ENCODE measurements around the gene MAGEA2B. TPM values are rescaled to one million over a fixed set of nuclear protein-coding genes. Genes with fewer than 3 reads are reported as not detected.
"Not testable (repeated sequence)": the region's sequence is repeated elsewhere in the genome, so short reads cannot be mapped to it uniquely, and the experiment has no call there.

MAGEA2B gene
- total and polyA plus RNA-seq, 7 experiments from 2014 or later: not detected

DNA sequence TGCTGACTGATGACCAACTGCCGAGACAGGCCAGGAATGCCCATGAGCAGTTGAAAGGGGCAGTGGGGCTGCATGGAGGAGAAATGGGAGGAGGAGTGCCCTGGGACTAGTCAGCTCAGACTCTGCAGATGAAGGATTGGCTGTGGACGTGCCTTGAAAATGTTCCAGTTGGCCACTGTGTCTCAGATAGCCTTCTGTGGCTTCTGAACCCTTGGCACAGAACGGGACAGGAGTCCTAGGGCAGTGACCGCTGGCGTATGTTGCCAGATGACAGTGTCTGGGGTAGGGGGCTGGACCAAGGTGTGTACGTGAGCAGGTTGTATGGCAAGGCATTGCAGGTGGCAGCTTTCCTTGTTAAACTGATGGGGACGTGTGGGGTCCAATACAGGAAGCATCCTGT, 7.9 kb upstream of the MAGEA2B start:
- H3K27ac Mint-ChIP-seq; DNase-seq; H3K9me3 ChIP-seq (ENCODE audit: control insufficient read depth in 2 of 3, low read length in 3 of 3); H3K27ac ChIP-seq (ENCODE audit: low read depth, low read length); H3K4me1 ChIP-seq (ENCODE audit: control insufficient read depth in 2 of 2, insufficient read depth in 2 of 2, low read length in 2 of 2); H3K27me3 ChIP-seq (ENCODE audit: control insufficient read depth in 2 of 2, insufficient read depth in 2 of 2, low read length in 2 of 2); H3K36me3 ChIP-seq (ENCODE audit: control insufficient read depth in 2 of 3, insufficient read depth in 3 of 3, low read length in 3 of 3); intact Hi-C loops (cut with micrococcal nuclease); H3K4me3 Mint-ChIP-seq; H3K27me3 Mint-ChIP-seq; H3K36me3 Mint-ChIP-seq; H3K9me3 Mint-ChIP-seq; CTCF ChIA-PET; POLR2A ChIA-PET; H3K4me1 Mint-ChIP-seq; ATAC-seq; H3K4me3 ChIP-seq (ENCODE audit: low read length): not testable (repeated sequence)

DNA sequence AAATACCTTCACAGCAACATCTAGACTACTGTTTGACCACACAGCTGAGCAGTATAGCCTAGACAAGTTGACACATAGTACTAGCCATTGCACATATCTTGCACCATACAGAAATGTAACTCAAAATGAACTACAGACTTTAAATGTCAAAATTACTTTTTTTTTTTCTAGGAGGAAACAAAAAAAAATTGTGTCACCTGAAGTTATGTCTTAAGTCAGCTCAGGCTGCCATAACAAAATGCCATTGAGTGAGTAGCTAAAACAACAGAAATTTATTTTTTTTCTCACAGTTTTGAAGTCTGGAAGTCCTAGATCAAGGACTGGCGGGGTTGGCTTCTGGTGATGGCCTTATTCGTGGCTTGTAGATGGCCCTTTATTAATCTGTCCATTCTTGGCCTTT, 5.3 kb upstream of the MAGEA2B start, which contains the start of gene CSAG2:
CSAG2 (minus strand) TSS at position 101 of the 400 bp plus-strand sequence. CDS start 161 bp downstream, outside the sequence.
- POLR2A ChIA-PET; H3K4me3 Mint-ChIP-seq; H3K27me3 ChIP-seq (ENCODE audit: control insufficient read depth in 2 of 2, insufficient read depth in 2 of 2, low read length in 2 of 2); H3K4me3 ChIP-seq (ENCODE audit: low read length); H3K27ac Mint-ChIP-seq; H3K36me3 Mint-ChIP-seq; ATAC-seq; H3K36me3 ChIP-seq (ENCODE audit: control insufficient read depth in 2 of 3, insufficient read depth in 3 of 3, low read length in 3 of 3); intact Hi-C loops (cut with micrococcal nuclease); CTCF ChIA-PET; DNase-seq; H3K9me3 ChIP-seq (ENCODE audit: control insufficient read depth in 2 of 3, low read length in 3 of 3); H3K27ac ChIP-seq (ENCODE audit: low read depth, low read length); H3K4me1 Mint-ChIP-seq; H3K4me1 ChIP-seq (ENCODE audit: control insufficient read depth in 2 of 2, insufficient read depth in 2 of 2, low read length in 2 of 2); H3K27me3 Mint-ChIP-seq; H3K9me3 Mint-ChIP-seq: not testable (repeated sequence)

DNA sequence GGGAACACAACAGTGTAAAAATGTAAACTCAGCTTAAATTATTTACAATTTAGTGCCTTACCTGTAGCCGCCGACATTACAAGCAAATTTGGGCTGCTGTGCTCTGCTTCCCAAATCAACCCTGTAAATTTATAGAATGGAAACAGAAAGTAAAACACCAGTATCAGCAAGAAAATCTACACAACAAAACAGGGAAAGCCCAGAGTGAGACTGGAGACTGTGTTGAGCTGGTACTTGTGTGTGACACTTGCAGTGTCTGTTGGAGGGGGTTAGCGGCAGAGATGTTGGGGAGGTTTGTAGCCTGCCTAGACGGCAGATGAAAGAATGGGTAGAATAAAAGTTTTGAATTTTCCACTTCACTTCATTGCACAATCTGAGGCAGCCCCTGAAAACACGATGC, 1.2 kb upstream of the MAGEA2B start:
- H3K4me3 ChIP-seq (ENCODE audit: low read length); intact Hi-C loops (cut with micrococcal nuclease); H3K27me3 ChIP-seq (ENCODE audit: control insufficient read depth in 2 of 2, insufficient read depth in 2 of 2, low read length in 2 of 2); H3K9me3 Mint-ChIP-seq; H3K4me3 Mint-ChIP-seq; CTCF ChIA-PET; H3K36me3 Mint-ChIP-seq; H3K4me1 Mint-ChIP-seq; H3K36me3 ChIP-seq (ENCODE audit: control insufficient read depth in 2 of 3, insufficient read depth in 3 of 3, low read length in 3 of 3); H3K27me3 Mint-ChIP-seq; DNase-seq; ATAC-seq; H3K27ac Mint-ChIP-seq; H3K9me3 ChIP-seq (ENCODE audit: control insufficient read depth in 2 of 3, low read length in 3 of 3); H3K27ac ChIP-seq (ENCODE audit: low read depth, low read length); POLR2A ChIA-PET; H3K4me1 ChIP-seq (ENCODE audit: control insufficient read depth in 2 of 2, insufficient read depth in 2 of 2, low read length in 2 of 2): not testable (repeated sequence)

- no peaks in the 10 kb centered on the region for H3K9me3 ChIP-seq (ENCODE audit: control insufficient read depth in 2 of 3, low read length in 3 of 3)
- no peak overlapping the region for H3K27ac ChIP-seq (ENCODE audit: low read depth, low read length)
- no peak overlapping the region for H3K4me3 ChIP-seq (ENCODE audit: low read length)
- no peaks in the 10 kb centered on the region for H3K4me1 Mint-ChIP-seq
- H3K27ac Mint-ChIP-seq: no peak overlapping the region
- peaks cover 0 to 3% (median 0%) of the 10 kb centered on the region in 11 donors for H3K9me3 Mint-ChIP-seq
- H3K27me3 ChIP-seq (ENCODE audit: control insufficient read depth in 2 of 2, insufficient read depth in 2 of 2, low read length in 2 of 2): no peaks in the 10 kb centered on the region
- ChIA-PET CTCF (no interaction called here), POLR2A (no interaction called here)
- no peak for DNase-seq
- no peak overlapping the region for H3K4me3 Mint-ChIP-seq
- peaks cover 0 to 14% (median 3%) of the 10 kb centered on the region in 5 donors for H3K27me3 Mint-ChIP-seq
- intact Hi-C loops (cut with micrococcal nuclease): no loop called here
- H3K36me3 Mint-ChIP-seq: no peaks in the 10 kb centered on the region
- no peak for ATAC-seq
- H3K36me3 ChIP-seq (ENCODE audit: control insufficient read depth in 2 of 3, insufficient read depth in 3 of 3, low read length in 3 of 3): no peaks in the 10 kb centered on the region
- H3K4me1 ChIP-seq (ENCODE audit: control insufficient read depth in 2 of 2, insufficient read depth in 2 of 2, low read length in 2 of 2): no peaks in the 10 kb centered on the region
Measured at GRCh38 chrX:152725409-152725808, 11.0 kb downstream of the MAGEA2B start.

DNA sequence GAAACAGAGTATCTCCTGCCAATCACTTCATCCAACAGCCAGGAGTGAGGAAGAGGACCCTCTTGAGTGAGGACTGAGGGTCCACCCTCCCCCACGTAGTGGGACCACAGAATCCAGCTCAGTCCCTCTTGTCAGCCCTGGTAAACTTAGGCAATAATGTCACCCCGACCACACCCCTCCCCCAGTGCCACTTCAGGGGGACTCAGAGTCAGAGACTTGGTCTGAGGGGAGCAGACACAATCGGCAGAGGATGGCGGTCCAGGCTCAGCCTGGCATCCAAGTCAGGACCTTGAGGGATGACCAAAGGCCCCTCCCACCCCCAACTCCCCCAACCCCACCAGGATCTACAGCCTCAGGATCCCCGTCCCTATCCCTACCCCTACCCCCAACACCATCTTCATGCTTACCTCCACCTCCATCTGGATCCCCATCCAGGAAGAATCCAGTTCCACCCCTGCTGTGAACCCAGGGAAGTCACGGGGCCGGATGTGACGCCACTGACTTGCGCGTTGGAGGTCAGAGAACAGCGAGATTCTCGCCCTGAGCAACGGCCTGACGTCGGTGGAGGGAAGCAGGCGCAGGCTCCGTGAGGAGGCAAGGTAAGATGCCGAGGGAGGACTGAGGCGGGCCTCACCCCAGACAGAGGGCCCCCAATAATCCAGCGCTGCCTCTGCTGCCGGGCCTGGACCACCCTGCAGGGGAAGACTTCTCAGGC, 19.0 kb downstream of the MAGEA2B start, which contains the start of the genes CSAG1 and MAGEA12:
CSAG1 (minus strand) TSS at position 461 of the 715 bp plus-strand sequence. CDS start 1,261 bp downstream, outside the sequence.
MAGEA12 (plus strand) TSS at position 497 of the 715 bp plus-strand sequence. CDS start 2,405 bp downstream, outside the sequence.
- H3K9me3 Mint-ChIP-seq: no peaks in the 10 kb centered on the region
- Histone ChIP-seq H3K27me3 (ENCODE audit: control insufficient read depth in 2 of 2, insufficient read depth in 2 of 2, low read length in 2 of 2) (no peaks in the 10 kb centered on the region), H3K27ac (ENCODE audit: low read depth, low read length) (no peak within 1 kb of the TSS), H3K4me3 (ENCODE audit: low read length) (no peak within 1 kb of the TSS), H3K36me3 (ENCODE audit: control insufficient read depth in 2 of 3, insufficient read depth in 3 of 3, low read length in 3 of 3) (no peaks in the 10 kb centered on the region), H3K9me3 (ENCODE audit: control insufficient read depth in 2 of 3, low read length in 3 of 3) (no peaks in the 10 kb centered on the region), H3K4me1 (ENCODE audit: control insufficient read depth in 2 of 2, insufficient read depth in 2 of 2, low read length in 2 of 2) (no peaks in the 10 kb centered on the region)
- peaks cover 0 to 2% (median 0%) of the 10 kb centered on the region in 7 donors for H3K4me1 Mint-ChIP-seq
- H3K4me3 Mint-ChIP-seq: no peak within 1 kb of the TSS
- no peak within 1 kb of the TSS for H3K27ac Mint-ChIP-seq
- no peak for DNase-seq
- peaks cover 0 to 7% (median 3%) of the 10 kb centered on the region in 5 donors for H3K27me3 Mint-ChIP-seq
- ChIA-PET POLR2A (no interaction called here), CTCF (no interaction called here)
- intact Hi-C loops (cut with micrococcal nuclease): no loop called here
- no peak for ATAC-seq
- no peaks in the 10 kb centered on the region for H3K36me3 Mint-ChIP-seq

DNA sequence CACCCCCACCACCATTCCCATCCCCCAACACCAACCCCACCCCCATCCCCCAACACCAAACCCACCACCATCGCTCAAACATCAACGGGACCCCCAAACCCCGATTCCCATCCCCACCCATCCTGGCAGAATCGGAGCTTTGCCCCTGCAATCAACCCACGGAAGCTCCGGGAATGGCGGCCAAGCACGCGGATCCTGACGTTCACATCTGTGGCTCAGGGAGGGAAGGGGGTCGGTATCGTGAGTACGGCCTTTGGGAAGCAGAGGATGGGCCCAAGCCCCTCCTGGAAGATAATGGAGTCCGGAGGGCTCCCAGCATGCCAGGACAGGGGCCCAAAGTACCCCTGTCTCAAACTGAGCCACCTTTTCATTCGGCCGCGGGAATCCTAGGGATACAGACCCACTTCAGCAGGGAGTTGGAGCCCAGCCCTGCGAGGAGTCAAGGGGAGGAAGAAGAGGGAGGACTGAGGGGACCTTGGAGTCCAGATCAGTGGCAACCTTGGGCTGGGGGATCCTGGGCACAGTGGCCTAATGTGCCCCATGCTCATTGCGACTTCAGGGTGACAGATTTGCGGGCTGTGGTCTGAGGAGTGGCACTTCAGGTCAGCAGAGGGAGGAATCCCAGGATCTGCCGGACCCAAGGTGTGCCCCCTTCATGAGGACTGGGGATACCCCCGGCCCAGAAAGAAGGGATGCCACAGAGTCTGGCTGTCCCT, 19.9 kb downstream of the MAGEA2B start:
- H3K36me3 ChIP-seq (ENCODE audit: control insufficient read depth in 2 of 3, insufficient read depth in 3 of 3, low read length in 3 of 3); H3K4me1 Mint-ChIP-seq; H3K27me3 Mint-ChIP-seq; H3K4me3 ChIP-seq (ENCODE audit: low read length); H3K36me3 Mint-ChIP-seq; H3K9me3 Mint-ChIP-seq; H3K4me3 Mint-ChIP-seq; CTCF ChIA-PET; H3K27ac Mint-ChIP-seq; H3K27ac ChIP-seq (ENCODE audit: low read depth, low read length); intact Hi-C loops (cut with micrococcal nuclease); ATAC-seq; POLR2A ChIA-PET; H3K9me3 ChIP-seq (ENCODE audit: control insufficient read depth in 2 of 3, low read length in 3 of 3); H3K27me3 ChIP-seq (ENCODE audit: control insufficient read depth in 2 of 2, insufficient read depth in 2 of 2, low read length in 2 of 2); H3K4me1 ChIP-seq (ENCODE audit: control insufficient read depth in 2 of 2, insufficient read depth in 2 of 2, low read length in 2 of 2); DNase-seq: not testable (repeated sequence)

DNA sequence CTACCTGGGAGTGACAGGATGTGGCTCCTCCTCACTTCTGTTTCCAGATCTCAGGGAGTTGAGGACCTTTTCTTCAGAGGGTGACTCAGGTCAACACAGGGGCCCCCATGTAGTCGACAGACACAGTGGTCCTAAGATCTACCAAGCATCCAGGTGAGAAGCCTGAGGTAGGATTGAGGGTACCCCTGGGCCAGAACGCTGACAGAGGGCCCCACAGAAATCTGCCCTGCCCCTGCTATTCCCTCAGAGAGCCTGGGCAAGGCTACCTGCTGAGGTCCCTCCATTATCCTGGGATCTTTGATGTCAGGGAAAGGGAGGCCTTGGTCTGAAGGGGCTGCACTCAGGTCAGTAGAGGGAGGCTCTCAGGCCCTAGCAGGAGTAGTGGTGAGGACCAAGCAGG, 20.7 kb downstream of the MAGEA2B start:
- POLR2A ChIA-PET: no interaction called here
- no peaks in the 10 kb centered on the region for H3K9me3 ChIP-seq (ENCODE audit: control insufficient read depth in 2 of 3, low read length in 3 of 3)
- H3K4me3 Mint-ChIP-seq: no peak overlapping the region
- H3K4me1 ChIP-seq (ENCODE audit: control insufficient read depth in 2 of 2, insufficient read depth in 2 of 2, low read length in 2 of 2): no peaks in the 10 kb centered on the region
- peaks cover 0 to 2% (median 0%) of the 10 kb centered on the region in 7 donors for H3K4me1 Mint-ChIP-seq
- H3K36me3 Mint-ChIP-seq: no peaks in the 10 kb centered on the region
- H3K9me3 Mint-ChIP-seq: no peaks in the 10 kb centered on the region
- H3K4me3 ChIP-seq (ENCODE audit: low read length): no peak overlapping the region
- H3K27me3 ChIP-seq (ENCODE audit: control insufficient read depth in 2 of 2, insufficient read depth in 2 of 2, low read length in 2 of 2): no peaks in the 10 kb centered on the region
- no peak overlapping the region for H3K27ac Mint-ChIP-seq
- ATAC-seq (no peak), DNase-seq (no peak)
- CTCF ChIA-PET: no interaction called here
- H3K36me3 ChIP-seq (ENCODE audit: control insufficient read depth in 2 of 3, insufficient read depth in 3 of 3, low read length in 3 of 3): no peaks in the 10 kb centered on the region
- no peak overlapping the region for H3K27ac ChIP-seq (ENCODE audit: low read depth, low read length)
- intact Hi-C loops (cut with micrococcal nuclease): no loop called here
- peaks cover 0 to 8% (median 0%) of the 10 kb centered on the region in 5 donors for H3K27me3 Mint-ChIP-seq
